K562 (cell line): Measurements from ENCODE around the gene KLHL15. TPM values are rescaled to one million over a fixed set of nuclear protein-coding genes. Genes with fewer than 3 reads are reported as not detected.
A peak's percentile ranks its signal among the peaks of the same experiment; 100 is the strongest.

ENCODE experiments used
- ATAC-seq: fragments of 200-7000 bp; cut with Tn5 transposase; 3 replicates; pipeline ENCODE4 v1.9.1; 2020; ENCODE audit warnings: moderate library complexity
- BruUV-seq: library from RNA; stranded (reverse); fragments of 400-500 nt; replicated peaks from 2 replicates; lab custom pipeline; 2021; lab: Mats Ljungman, UMichigan
- CTCF ChIA-PET: fragments of 300-600 bp; formaldehyde crosslinking; extraction: SDS; loops from one replicate; lab custom pipeline; 2021; ENCODE audit warnings: low intra/inter-chr PET ratio; lab: Yijun Ruan, JAX
- POLR2A ChIA-PET: fragments of 300-600, 350-650 bp; sonication (Branson Sonifier 250); formaldehyde crosslinking; extraction: SDS; loops from one replicate; lab custom pipeline; 2021; ENCODE audit warnings: antibody characterized with exemption, inconsistent platforms; lab: Yijun Ruan, JAX
- DNase-seq, 4 experiments: peaks; one replicate each; pipeline versions ENCODE4 v3.0.0 to v3.0.0-alpha.2; 2011 to 2018; ENCODE audit warnings: low spot score in 3 of 4, mixed read lengths in 3 of 4; ENCODE audit errors: extremely low read depth in 1 of 4
- FAIRE-seq: peaks from 2 replicates; lab custom pipeline; 2011; peaks lifted over from hg19 to GRCh38; lab: Jason Lieb, UNC
- H2AFZ ChIP-seq: 2 replicates; pipeline ENCODE4 v1.6.0; 2011; ENCODE audit warnings: low read depth, low read length, control low read depth, inconsistent platforms
- H3K27ac ChIP-seq: fragments of 200-600 bp; 3 replicates; pipeline ENCODE4 v1.8.0; 2011; ENCODE audit warnings: low read depth, mild to moderate bottlenecking, control low read depth, inconsistent platforms, low read length, moderate library complexity, mixed read lengths; ENCODE audit errors: extremely low read depth
- H3K27me3 ChIP-seq, 2 experiments: fragments of 300-600 bp in 1 of 2; 2 replicates in 1 of 2; 3 replicates in 1 of 2; pipeline versions ENCODE4 v1.6.0 to v1.8.0; 2011; ENCODE audit warnings: inconsistent platforms in 2 of 2, low read length in 2 of 2, mild to moderate bottlenecking in 1 of 2, mixed read lengths in 1 of 2, moderate library complexity in 1 of 2; ENCODE audit not compliant: control insufficient read depth in 2 of 2, insufficient read depth in 2 of 2
- H3K36me3 ChIP-seq: fragments of 300-600 bp; 3 replicates; pipeline ENCODE4 v1.8.0; 2011; ENCODE audit warnings: mild to moderate bottlenecking, low read length, inconsistent platforms; ENCODE audit not compliant: control insufficient read depth, insufficient read depth
- H3K4me1 ChIP-seq, 2 experiments: fragments of 200-600 bp in 1 of 2; replicated peaks in 1 of 2; 2 replicates in 1 of 2; 3 replicates in 1 of 2; pipeline versions ENCODE4 v1.5.1 to v1.8.0; 2011; ENCODE audit warnings: inconsistent platforms in 2 of 2, low read length in 2 of 2, mild to moderate bottlenecking in 1 of 2, mixed read lengths in 1 of 2, moderate library complexity in 1 of 2; ENCODE audit not compliant: control insufficient read depth in 2 of 2, insufficient read depth in 2 of 2
- H3K4me2 ChIP-seq: 2 replicates; pipeline ENCODE4 v1.6.1; 2011; ENCODE audit warnings: low read length, control low read depth, inconsistent platforms, mixed read lengths; ENCODE audit not compliant: insufficient read depth
- H3K4me3 ChIP-seq: fragments of 200-600 bp; sonication (generic), shearing (Covaris generic); 2 replicates; pipeline ENCODE4 v1.5.1; 2016; ENCODE audit warnings: control low read depth, inconsistent platforms
- H3K79me2 ChIP-seq: fragments of 200-600 bp; 3 replicates; pipeline ENCODE4 v1.8.0; 2011; ENCODE audit warnings: low read length, inconsistent platforms; ENCODE audit not compliant: control insufficient read depth, insufficient read depth
- H3K9ac ChIP-seq, 2 experiments: 2 replicates each; pipeline versions ENCODE4 v1.6.0 to v1.6.1; 2011; ENCODE audit warnings: low read depth in 2 of 2, low read length in 2 of 2, control low read depth in 1 of 2, inconsistent platforms in 1 of 2, mild to moderate bottlenecking in 1 of 2, mixed read lengths in 1 of 2; ENCODE audit not compliant: insufficient read depth in 1 of 2
- H3K9me1 ChIP-seq: one replicate; pipeline ENCODE4 v1.6.0; 2011; ENCODE audit warnings: inconsistent platforms, mild to moderate bottlenecking, low read length, moderate library complexity; ENCODE audit not compliant: control insufficient read depth, insufficient read depth
- H3K9me3 ChIP-seq: replicated peaks from 2 replicates; pipeline ENCODE4 v1.5.1; 2011; ENCODE audit warnings: low read depth, low read length, inconsistent platforms; ENCODE audit not compliant: control insufficient read depth, insufficient read depth
- H4K20me1 ChIP-seq: replicated peaks from 2 replicates; pipeline ENCODE4 v1.6.1; 2011; ENCODE audit warnings: low read length, inconsistent platforms, mixed read lengths; ENCODE audit not compliant: control insufficient read depth, insufficient read depth
- CBFB ChIP-seq: sonication (generic); formaldehyde crosslinking; IDR thresholded peaks from 2 replicates; pipeline ENCODE4 v1.4.0; 2020; ENCODE audit warnings: mild to moderate bottlenecking, missing genetic modification reagents
- CBX3 ChIP-seq, 2 experiments: IDR thresholded peaks; 1 replicate in 1 of 2; 2 replicates in 1 of 2; pipeline ENCODE4 v1.6.1; 2012; ENCODE audit warnings: inconsistent platforms in 2 of 2, low read length in 2 of 2, borderline replicate concordance in 1 of 2, control low read depth in 1 of 2
- ETV5 ChIP-seq: sonication (generic); formaldehyde crosslinking; IDR thresholded peaks from 2 replicates; pipeline ENCODE4 v1.4.0; 2020; ENCODE audit warnings: low read depth, mild to moderate bottlenecking, missing genetic modification reagents
- HSF4 ChIP-seq: fragments of 250-450 bp; sonication (Bioruptor Pico); IDR thresholded peaks from 2 replicates; pipeline ENCODE4 v2.1.2; 2022; ENCODE audit warnings: mild to moderate bottlenecking, moderate library complexity, borderline replicate concordance
- LARP7 ChIP-seq: fragments of 450-650 bp; IDR thresholded peaks from 2 replicates; pipeline ENCODE4 v1.6.1; 2016
- MAFG ChIP-seq: fragments of 450-650 bp; conservative IDR thresholded peaks from 2 replicates; pipeline ENCODE4 v1.6.1; 2016; ENCODE audit warnings: missing genetic modification characterization, missing compliant biosample characterization
- NCOR1 ChIP-seq: fragments of 450-650 bp; IDR thresholded peaks from 2 replicates; pipeline ENCODE4 v1.6.1; 2016; ENCODE audit warnings: mild to moderate bottlenecking, moderate library complexity
- POLR2H ChIP-seq: IDR thresholded peaks from 2 replicates; pipeline ENCODE4 v1.6.1; 2016; ENCODE audit warnings: missing genetic modification characterization, low read depth, mild to moderate bottlenecking, control low read depth, missing compliant biosample characterization, moderate library complexity
- POLR3A ChIP-seq: IDR thresholded peaks from 2 replicates; pipeline ENCODE4 v1.6.1; 2011; ENCODE audit warnings: borderline replicate concordance, mild to moderate bottlenecking, moderate library complexity; ENCODE audit not compliant: insufficient read length, insufficient read depth; ENCODE audit errors: extremely low read depth
- SREBF2 ChIP-seq: sonication (generic); formaldehyde crosslinking; IDR thresholded peaks from 2 replicates; pipeline ENCODE4 v1.4.0; 2020; ENCODE audit warnings: mild to moderate bottlenecking, missing genetic modification reagents
- ZC3H4 ChIP-seq: sonication (generic); formaldehyde crosslinking; IDR thresholded peaks from 2 replicates; pipeline ENCODE4 v1.9.0; 2021; ENCODE audit warnings: missing genetic modification reagents, borderline replicate concordance
- ZKSCAN1 ChIP-seq: fragments of 150-350 bp; IDR thresholded peaks from 2 replicates; pipeline ENCODE4 v1.6.1; 2016; ENCODE audit warnings: low read depth, low read length
- ZNF133 ChIP-seq: fragments of 250-450 bp; sonication (Bioruptor Pico); IDR thresholded peaks from 2 replicates; pipeline ENCODE4 v1.4.0; 2020; ENCODE audit warnings: mild to moderate bottlenecking
- ZNF143 ChIP-seq: sonication (generic); formaldehyde crosslinking; IDR thresholded peaks from 2 replicates; pipeline ENCODE4 v1.9.0; 2022; ENCODE audit warnings: mild to moderate bottlenecking, missing genetic modification reagents
- ZNF780A ChIP-seq: fragments of 250-450 bp; sonication (Bioruptor Pico); IDR thresholded peaks from 2 replicates; pipeline ENCODE4 v1.5.0; 2021; ENCODE audit warnings: mild to moderate bottlenecking
- WGBS: fragments of 100-300 bp; shearing (Covaris generic); methylation state at CpG from one replicate; pipeline ENCODE4 v1.1.6; 2016; ENCODE audit warnings: low coverage, mixed read lengths; ENCODE audit not compliant: insufficient coverage; ENCODE audit errors: missing lambda C conversion rate; 5-methylcytosine and 5-hydroxymethylcytosine counted together
- in situ Hi-C: fragments of 300-500 bp; cut with MboI; formaldehyde crosslinking; loops from 4 replicates; pipeline ENCODE4 v1.15.0; 2018; ENCODE audit warnings: inconsistent platforms, mixed read lengths
- intact Hi-C: fragments of 100-400 bp; cut with micrococcal nuclease; formaldehyde crosslinking; loops from 2 replicates; pipeline ENCODE4 v1.14.2; 2022
- polyA plus RNA-seq, 8 experiments: library from polyadenylated mRNA; depleted of rRNA in 4 of 8; stranded (reverse) in 5 of 8; unstranded in 3 of 8; fragments of >200 nt; fragmentation: Nextera tagmentation in 2 of 8; fragmentation: Illumina TruSeq in 1 of 8; extraction: Ambion mirVana in 2 of 8; extraction: Trizol in 1 of 8; gene quantifications; 2 replicates each; pipeline versions ENCODE4 v1.2.1 to v1.2.3, GENCODE V29; 2011 to 2014; ENCODE audit warnings: inconsistent platforms in 1 of 8, missing spikeins in 1 of 8
- total RNA-seq, 7 experiments: library from RNA; depleted of rRNA in 6 of 7; stranded (reverse); fragments of >200 nt in 6 of 7; fragmentation: Illumina TruSeq in 2 of 7; extraction: Trizol in 2 of 7; gene quantifications; 2 replicates each; pipeline versions ENCODE4 v1.2.1 to v1.2.3, GENCODE V29; 2011 to 2021; ENCODE audit warnings: low replicate concordance in 1 of 7

Gene KLHL15
- total and polyA plus RNA-seq, 9 of the 15 experiments (the other 6 are each of a cell fraction or from before 2014, with no cell fraction given), result 3.0 to 12.4 (median 7.6) TPM

DNA sequence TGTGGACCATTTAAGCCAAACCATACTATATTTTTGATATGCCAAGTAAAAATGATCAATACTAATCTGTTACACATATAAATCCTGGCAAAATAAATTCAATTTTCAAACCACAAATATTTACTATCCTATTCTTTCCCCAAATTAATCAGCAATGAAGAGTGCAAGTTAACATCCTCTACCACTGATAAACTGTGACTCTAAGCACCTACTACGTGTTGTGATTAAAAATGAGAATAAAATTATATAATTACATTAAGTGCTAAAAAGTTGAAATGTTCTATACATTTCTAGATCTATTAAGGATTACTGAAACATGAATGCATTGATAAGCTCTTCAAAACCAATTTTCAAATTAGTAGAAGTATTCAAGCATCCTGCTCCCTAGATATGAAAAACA, 3.4 kb downstream of the KLHL15 start:
- 0% methylated on average over 1 of the region's 1 CpG for WGBS
- H3K4me1 ChIP-seq, result peaks cover 5 to 9% of the 10 kb centered on the region in 2 experiments; a peak in 3 of 5 replicates
- H4K20me1 ChIP-seq, result 0 out of 2 replicates have a peak, but pooled peaks cover 3% of the 10 kb centered on the region
- FAIRE-seq (no peak), DNase-seq (no peak), ATAC-seq (no peak)
- H2AFZ ChIP-seq, result no peak overlapping the region
- peak overlapping the region; percentile 91; the same call in 2 of the 3 replicates for H3K27ac ChIP-seq
- TF ChIP-seq ZKSCAN1 (peak; percentile 91), POLR2H (tag) (peak; percentile 60), HSF4 (CRISPR knock-in tag) (no peak), CBX3 (IDR thresholded peaks at IDR 0.05; ENCODE audit: borderline replicate concordance in 1 of 2, low read length in 2 of 2) (no peak)
- H3K27me3 ChIP-seq, result no peaks in the 10 kb centered on the region
- peak overlapping the region in 1 of 2 experiments; percentile 89; a peak in 3 of 4 replicates for H3K9ac ChIP-seq
- H3K36me3 ChIP-seq, result peaks cover 25% of the 10 kb centered on the region; the same call in 1 of the 3 replicates
- intact Hi-C loops (no loop called here), in situ Hi-C loops (no loop called here)
- CTCF ChIA-PET, result no interaction called here
- peaks cover 70% of the 10 kb centered on the region for H3K79me2 ChIP-seq
- H3K4me2 ChIP-seq, result peak overlapping the region; percentile 84
- no peaks in the 10 kb centered on the region for H3K9me3 ChIP-seq
- peak overlapping the region; percentile 99 for H3K4me3 ChIP-seq
- POLR2A ChIA-PET, result interaction anchor here (0.9 to 1.3 kb wide), 4 partner anchors 8 to 30 kb away, joined by 3 to 4 read pairs (median 3); no protein-coding TSS in a partner anchor
- BruUV-seq, result no TSS peak
- no peaks in the 10 kb centered on the region for H3K9me1 ChIP-seq

- 84% methylated on average over 3 of the region's 3 CpGs for whole genome bisulfite sequencing
- ATAC-seq (no peak), DNase-seq (no peak), FAIRE-seq (no peak)
- Histone ChIP-seq H3K79me2 (peaks cover 87% of the 10 kb centered on the region), H2AFZ (no peak overlapping the region), H3K9ac (no peak overlapping the region), H3K4me3 (no peak overlapping the region), H3K9me3 (no peaks in the 10 kb centered on the region), H4K20me1 (0 out of 2 replicates have a peak, but pooled peaks cover 3% of the 10 kb centered on the region), H3K27ac (no peak overlapping the region), H3K27me3 (no peaks in the 10 kb centered on the region), H3K4me2 (no peak overlapping the region), H3K4me1 (peaks cover 2 to 6% of the 10 kb centered on the region in 2 experiments; a peak in 3 of 5 replicates), H3K36me3 (peaks cover 42% of the 10 kb centered on the region; the same call in 2 of the 3 replicates), H3K9me1 (no peaks in the 10 kb centered on the region)
- TF ChIP-seq ZNF133 (CRISPR knock-in tag) (no peak), ZC3H4 (CRISPR knock-in tag) (no peak), CBFB (no peak), MAFG (tag) (no peak), NCOR1 (no peak), ETV5 (CRISPR knock-in tag) (no peak), LARP7 (no peak), SREBF2 (CRISPR knock-in tag) (no peak), ZNF780A (CRISPR knock-in tag) (no peak), ZNF143 (CRISPR knock-in tag) (no peak), POLR3A (no peak)
- in situ Hi-C loops, result no loop called here
- BruUV-seq, result no TSS peak
- intact Hi-C loops, result no loop called here
- POLR2A ChIA-PET, result interaction anchor here (1.0 to 1.5 kb wide), 3 partner anchors 8 to 14 kb away, joined by 4 to 5 read pairs (median 4); no protein-coding TSS in a partner anchor
- CTCF ChIA-PET, result no interaction called here
These were observed 6.6 kb downstream of the KLHL15 start for GRCh38 chrX:24020306-24020876.
